ENCODE results near the gene PRKN. TPM values are rescaled to one million over a fixed set of nuclear protein-coding genes. Genes with fewer than 3 reads are reported as not detected.

The PRKN gene
- total RNA-seq, 1 experiment from 2014 or later, result not detected

- H3K36me3 ChIP-seq (ENCODE audit: low read depth), result no peaks in the 10 kb centered on the region
- intact Hi-C loops (cut with micrococcal nuclease; ENCODE audit: unreplicated experiment), result no loop called here
- H2AFZ ChIP-seq, result no peak overlapping the region
- H3K27me3 ChIP-seq (ENCODE audit: insufficient read depth, low read depth), result no peaks in the 10 kb centered on the region; the same call in none of the 2 replicates
- BruUV-seq (replicated peaks), result no TSS peak
- no peaks in the 10 kb centered on the region for H3K9me3 ChIP-seq (ENCODE audit: insufficient read depth, low read depth)
- H3K4me3 ChIP-seq, result no peak overlapping the region
- POLR2A ChIA-PET (ENCODE audit: unreplicated experiment), result no interaction called here
- no peaks in the 10 kb centered on the region for H3K9me2 ChIP-seq (ENCODE audit: insufficient read depth)
- no peak overlapping the region for H3K4me2 ChIP-seq
- no peak for DNase-seq
- no peaks in the 10 kb centered on the region for H4K20me1 ChIP-seq (ENCODE audit: insufficient read depth)
- no peaks in the 10 kb centered on the region for H3K4me1 ChIP-seq (replicated peaks; ENCODE audit: insufficient read depth)
- no peaks in the 10 kb centered on the region for H3K79me2 ChIP-seq (ENCODE audit: low read depth)
- no peaks in the 10 kb centered on the region for H3F3A ChIP-seq (ENCODE audit: insufficient read depth, low read depth)
- CTCF ChIA-PET, result no interaction called here
- TF ChIP-seq, protein P1, sequence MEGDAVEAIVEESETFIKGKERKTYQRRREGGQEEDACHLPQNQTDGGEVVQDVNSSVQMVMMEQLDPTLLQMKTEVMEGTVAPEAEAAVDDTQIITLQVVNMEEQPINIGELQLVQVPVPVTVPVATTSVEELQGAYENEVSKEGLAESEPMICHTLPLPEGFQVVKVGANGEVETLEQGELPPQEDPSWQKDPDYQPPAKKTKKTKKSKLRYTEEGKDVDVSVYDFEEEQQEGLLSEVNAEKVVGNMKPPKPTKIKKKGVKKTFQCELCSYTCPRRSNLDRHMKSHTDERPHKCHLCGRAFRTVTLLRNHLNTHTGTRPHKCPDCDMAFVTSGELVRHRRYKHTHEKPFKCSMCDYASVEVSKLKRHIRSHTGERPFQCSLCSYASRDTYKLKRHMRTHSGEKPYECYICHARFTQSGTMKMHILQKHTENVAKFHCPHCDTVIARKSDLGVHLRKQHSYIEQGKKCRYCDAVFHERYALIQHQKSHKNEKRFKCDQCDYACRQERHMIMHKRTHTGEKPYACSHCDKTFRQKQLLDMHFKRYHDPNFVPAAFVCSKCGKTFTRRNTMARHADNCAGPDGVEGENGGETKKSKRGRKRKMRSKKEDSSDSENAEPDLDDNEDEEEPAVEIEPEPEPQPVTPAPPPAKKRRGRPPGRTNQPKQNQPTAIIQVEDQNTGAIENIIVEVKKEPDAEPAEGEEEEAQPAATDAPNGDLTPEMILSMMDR (conservative IDR thresholded peaks at IDR 0.05), result no peak
- TF ChIP-seq EZH2 (IDR thresholded peaks at IDR 0.05; ENCODE audit: low read depth), result no peak
- no peak overlapping the region for H3K27ac ChIP-seq
Measured at GRCh38 chr6:161389756-161390155, 1337.8 kb downstream of the PRKN start.

GRCh38 chr6:161383951-161384350 lies 1343.6 kb downstream of the PRKN start:
- no peak for DNase-seq
- ChIA-PET POLR2A (ENCODE audit: unreplicated experiment) (no interaction called here), CTCF (no interaction called here)
- Histone ChIP-seq H3K4me1 (replicated peaks; ENCODE audit: insufficient read depth) (no peaks in the 10 kb centered on the region), H3K27me3 (ENCODE audit: insufficient read depth, low read depth) (peaks cover 33% of the 10 kb centered on the region), H2AFZ (no peak overlapping the region), H3K9me2 (ENCODE audit: insufficient read depth) (no peaks in the 10 kb centered on the region), H3K9me3 (ENCODE audit: insufficient read depth, low read depth) (no peaks in the 10 kb centered on the region), H4K20me1 (ENCODE audit: insufficient read depth) (no peaks in the 10 kb centered on the region), H3K4me2 (no peak overlapping the region), H3K27ac (no peak overlapping the region), H3K4me3 (no peak overlapping the region), H3K36me3 (ENCODE audit: low read depth) (no peaks in the 10 kb centered on the region), H3K79me2 (ENCODE audit: low read depth) (no peaks in the 10 kb centered on the region), H3F3A (ENCODE audit: insufficient read depth, low read depth) (no peaks in the 10 kb centered on the region)
- BruUV-seq (replicated peaks), result no TSS peak
- no peak for TF ChIP-seq EZH2 (IDR thresholded peaks at IDR 0.05; ENCODE audit: low read depth)
- TF ChIP-seq, protein P1 (conservative IDR thresholded peaks at IDR 0.05), result no peak
- intact Hi-C loops (cut with micrococcal nuclease; ENCODE audit: unreplicated experiment), result no loop called here

GRCh38 chr6:161379834-161380582 lies 1347.6 kb downstream of the PRKN start:
- intact Hi-C loops (cut with micrococcal nuclease; ENCODE audit: unreplicated experiment), result loop anchor here (10.0 kb wide), 1 partner anchor 1515 kb away; no protein-coding TSS in a partner anchor
- Histone ChIP-seq H3K79me2 (ENCODE audit: low read depth) (no peaks in the 10 kb centered on the region), H3K36me3 (ENCODE audit: low read depth) (no peaks in the 10 kb centered on the region), H3K4me3 (no peak overlapping the region), H3K9me3 (ENCODE audit: insufficient read depth, low read depth) (no peaks in the 10 kb centered on the region), H3K9me2 (ENCODE audit: insufficient read depth) (no peaks in the 10 kb centered on the region), H3K27ac (no peak overlapping the region), H3K27me3 (ENCODE audit: insufficient read depth, low read depth) (peaks cover 52% of the 10 kb centered on the region), H3K4me1 (replicated peaks; ENCODE audit: insufficient read depth) (no peaks in the 10 kb centered on the region), H4K20me1 (ENCODE audit: insufficient read depth) (no peaks in the 10 kb centered on the region), H3F3A (ENCODE audit: insufficient read depth, low read depth) (no peaks in the 10 kb centered on the region), H3K4me2 (no peak overlapping the region), H2AFZ (no peak overlapping the region)
- no TSS peak for BruUV-seq (replicated peaks)
- no peak for TF ChIP-seq EZH2 (IDR thresholded peaks at IDR 0.05; ENCODE audit: low read depth)
- TF ChIP-seq, protein P1 (conservative IDR thresholded peaks at IDR 0.05), result no peak
- ChIA-PET CTCF (no interaction called here), POLR2A (ENCODE audit: unreplicated experiment) (no interaction called here)
- DNase-seq, result no peak
